ENCODE data around the gene SYT11. TPM values are rescaled to one million over a fixed set of nuclear protein-coding genes. Genes with fewer than 3 reads are reported as not detected.

Gene SYT11
- total and polyA plus RNA-seq, 8 donors = 0.46 to 5.8 (median 1.5) TPM

- no peak for TF ChIP-seq CTCF (IDR thresholded peaks at IDR 0.05)
- no peak for ATAC-seq
- Histone ChIP-seq H3K27me3 (no peaks in the 10 kb centered on the region), H3K36me3 (no peaks in the 10 kb centered on the region), H3K4me1 (no peaks in the 10 kb centered on the region), H3K4me3 (no peak overlapping the region), H3K9me3 (no peaks in the 10 kb centered on the region), H3K27ac (no peak overlapping the region)
- FAIRE-seq = no peak
- no peak for DNase-seq
- intact Hi-C loops (cut with DNase I) = no loop called here
These were observed 22.9 kb downstream of the SYT11 start for GRCh38 chr1:155882235-155882634.

GRCh38 chr1:155882766-155883165, 23.4 kb downstream of the SYT11 start:
- Histone ChIP-seq H3K9me3 (no peaks in the 10 kb centered on the region), H3K4me1 (no peaks in the 10 kb centered on the region), H3K36me3 (no peaks in the 10 kb centered on the region), H3K4me3 (no peak overlapping the region), H3K27me3 (no peaks in the 10 kb centered on the region), H3K27ac (no peak overlapping the region)
- WGBS, 2 donors = 53 to 62% methylated on average over 2 of the region's 2 CpGs
- intact Hi-C loops (cut with DNase I) = no loop called here
- FAIRE-seq = no peak
- no peak for ATAC-seq
- no peak for DNase-seq
- TF ChIP-seq CTCF (IDR thresholded peaks at IDR 0.05) = no peak

- TF ChIP-seq CTCF (IDR thresholded peaks at IDR 0.05) = no peak
- intact Hi-C loops (cut with DNase I) = no loop called here
- Histone ChIP-seq H3K36me3 (no peaks in the 10 kb centered on the region), H3K4me3 (no peak overlapping the region), H3K27ac (no peak overlapping the region), H3K9me3 (no peaks in the 10 kb centered on the region), H3K27me3 (no peaks in the 10 kb centered on the region), H3K4me1 (no peaks in the 10 kb centered on the region)
- DNase-seq = no peak
- FAIRE-seq = no peak
- no peak for ATAC-seq
- 55 to 66% methylated on average over 9 of the region's 9 CpGs for WGBS, 2 donors
These were observed 24.9 kb downstream of the SYT11 start for GRCh38 chr1:155884031-155884960.

GRCh38 chr1:155884982-155885381, 25.6 kb downstream of the SYT11 start:
- H3K4me1 ChIP-seq = peaks cover 0 to 3% (median 0%) of the 10 kb centered on the region in 3 donors
- no peak for TF ChIP-seq CTCF (IDR thresholded peaks at IDR 0.05)
- ATAC-seq (no peak), DNase-seq (no peak), FAIRE-seq (no peak)
- intact Hi-C loops (cut with DNase I) = no loop called here
- no peaks in the 10 kb centered on the region for H3K9me3 ChIP-seq
- H3K27me3 ChIP-seq = no peaks in the 10 kb centered on the region
- no peak overlapping the region for H3K27ac ChIP-seq
- no peak overlapping the region for H3K4me3 ChIP-seq
- H3K36me3 ChIP-seq = no peaks in the 10 kb centered on the region

- Histone ChIP-seq H3K36me3 (no peaks in the 10 kb centered on the region), H3K27ac (no peak overlapping the region), H3K9me3 (no peaks in the 10 kb centered on the region), H3K27me3 (no peaks in the 10 kb centered on the region), H3K4me3 (no peak overlapping the region), H3K4me1 (peaks cover 0 to 3% (median 2%) of the 10 kb centered on the region in 3 donors)
- TF ChIP-seq CTCF (IDR thresholded peaks at IDR 0.05) = no peak
- FAIRE-seq (no peak), ATAC-seq (no peak), DNase-seq (no peak)
- intact Hi-C loops (cut with DNase I) = no loop called here
- 93% methylated on average over 5 of the region's 5 CpGs for WGBS, 2 donors
These were observed 29.1 kb downstream of the SYT11 start for GRCh38 chr1:155888481-155888880.

Measured in pancreas (tissue), 10 donors.